ENCODE results near the gene RNF222. TPM values are rescaled to one million over a fixed set of nuclear protein-coding genes. Genes with fewer than 3 reads are reported as not detected.

Gene RNF222
- total RNA-seq, 1 experiment from 2014 or later: 0.09 TPM

GRCh38 chr17:8438441-8438840, 40.8 kb upstream of the RNF222 start:
- Histone ChIP-seq H3K27ac (ENCODE audit: insufficient read length, low read depth, low read length) (no peak overlapping the region), H3K56ac (ENCODE audit: insufficient read length, low read depth, low read length) (no peak overlapping the region), H3K9me3 (ENCODE audit: control insufficient read depth, low read depth, low read length) (no peaks in the 10 kb centered on the region), H3K4me2 (ENCODE audit: insufficient read depth, insufficient read length, low read length) (no peak overlapping the region), H3K23me2 (ENCODE audit: insufficient read length, low read depth, low read length, poor library complexity, severe bottlenecking) (peaks cover 11% of the 10 kb centered on the region), H3K79me1 (ENCODE audit: insufficient read depth, low read depth, low read length, poor library complexity, severe bottlenecking) (peaks cover 6% of the 10 kb centered on the region), H3T11ph (ENCODE audit: low read length) (no peak overlapping the region), H2AK5ac (ENCODE audit: insufficient read length, low read length) (no peak overlapping the region), H2BK20ac (ENCODE audit: low read depth, low read length, poor library complexity, severe bottlenecking) (no peak overlapping the region), H4K91ac (ENCODE audit: insufficient read length, low read depth, low read length) (no peak overlapping the region), H2BK15ac (ENCODE audit: low read depth, low read length) (no peak overlapping the region), H3K4me1 (ENCODE audit: insufficient read depth, low read length) (no peaks in the 10 kb centered on the region), H3K79me2 (ENCODE audit: insufficient read depth, low read length) (peaks cover 12% of the 10 kb centered on the region; the same call in 1 of the 2 replicates), H2BK12ac (ENCODE audit: insufficient read length, low read depth, low read length) (no peak overlapping the region), H3K4ac (ENCODE audit: low read depth, low read length) (no peak overlapping the region), H2BK5ac (ENCODE audit: insufficient read length, low read length) (no peak overlapping the region), H4K5ac (ENCODE audit: insufficient read length, low read depth, low read length) (no peak overlapping the region), H3K23ac (ENCODE audit: insufficient read length, low read depth, low read length) (no peak overlapping the region), H3K27me3 (ENCODE audit: insufficient read depth, low read length) (no peaks in the 10 kb centered on the region), H2BK120ac (ENCODE audit: low read depth, low read length, poor library complexity, severe bottlenecking) (no peak overlapping the region), H3K18ac (ENCODE audit: insufficient read length, low read depth, low read length) (no peak overlapping the region), H3K9ac (ENCODE audit: extremely low read depth, insufficient read length, low read length) (no peak overlapping the region), H3K14ac (ENCODE audit: insufficient read depth, low read length) (no peak overlapping the region), H2AFZ (ENCODE audit: low read length) (no peak overlapping the region), H4K20me1 (ENCODE audit: control insufficient read depth, insufficient read depth, insufficient read length) (no peaks in the 10 kb centered on the region), H4K8ac (replicated peaks; ENCODE audit: insufficient read length, low read depth, low read length) (no peak overlapping the region)
- Mint-ChIP-seq H3K4me1 (peaks cover 16 to 19% of the 10 kb centered on the region in 2 experiments), H3K9me3 (no peaks in the 10 kb centered on the region), H3K4me3 (no peak overlapping the region), H3K36me3 (ENCODE audit: insufficient read depth in 1 of 3, low read depth in 3 of 3) (peaks cover 5 to 14% (median 9%) of the 10 kb centered on the region in 3 experiments; a peak in 6 of 7 replicates), H3K27me3 (ENCODE audit: low read depth) (no peaks in the 10 kb centered on the region), H3K27ac (no peak overlapping the region)
- no peak for TF ChIP-seq CTCF (conservative IDR thresholded peaks at IDR 0.05)
- no peak for DNase-seq
- WGBS (ENCODE audit: extremely low coverage, insufficient read length, low lambda C conversion rate): no CpG with 5 or more reads among the region's 5 CpGs

Data from H9 (cell line).